GM23338 (cell line): Measurements from ENCODE around the gene VWC2. TPM values are rescaled to one million over a fixed set of nuclear protein-coding genes. Genes with fewer than 3 reads are reported as not detected.

ENCODE experiments used
- ATAC-seq: fragments of 200-7000 bp; cut with Tn5 transposase; 3 replicates; pipeline ENCODE4 v1.9.1; 2020
- DNase-seq: peaks from one replicate; pipeline ENCODE4 v3.0.0-alpha.2; 2015; ENCODE audit warnings: low spot score
- H2AFZ ChIP-seq: fragments of 200-600 bp; sonication (generic); 2 replicates; pipeline ENCODE4 v1.8.0; 2016; ENCODE audit warnings: antibody characterized with exemption, mild to moderate bottlenecking, moderate library complexity
- H3F3A ChIP-seq: fragments of 200-600 bp; sonication (generic); replicated peaks from 2 replicates; pipeline ENCODE4 v1.8.0; 2017; ENCODE audit warnings: antibody characterized with exemption, mixed run types, low read depth
- H3K27ac ChIP-seq: fragments of 200-600 bp; sonication (generic); 2 replicates; pipeline ENCODE4 v1.6.1; 2016; ENCODE audit warnings: low read depth
- H3K27me3 ChIP-seq: fragments of 200-600 bp; sonication (generic); 2 replicates; pipeline ENCODE4 v1.8.0; 2016; ENCODE audit warnings: mild to moderate bottlenecking, mixed run types, moderate library complexity; ENCODE audit not compliant: insufficient read depth
- H3K36me3 ChIP-seq: fragments of 200-600 bp; sonication (generic); 2 replicates; pipeline ENCODE4 v1.8.0; 2016; ENCODE audit warnings: mild to moderate bottlenecking; ENCODE audit not compliant: insufficient read depth
- H3K4me1 ChIP-seq: fragments of 200-600 bp; sonication (generic); 2 replicates; pipeline ENCODE4 v1.8.0; 2016; ENCODE audit warnings: mild to moderate bottlenecking, moderate library complexity; ENCODE audit not compliant: insufficient read depth
- H3K4me2 ChIP-seq: fragments of 200-600 bp; sonication (generic); 2 replicates; pipeline ENCODE4 v1.7.1; 2017; ENCODE audit warnings: mixed run types
- H3K4me3 ChIP-seq: fragments of 200-600 bp; sonication (generic); 2 replicates; pipeline ENCODE4 v1.6.1; 2016; ENCODE audit warnings: mixed run types
- H3K79me2 ChIP-seq: fragments of 200-600 bp; sonication (generic); replicated peaks from 2 replicates; pipeline ENCODE4 v1.8.0; 2017; ENCODE audit warnings: mild to moderate bottlenecking; ENCODE audit not compliant: insufficient read depth
- H3K9me2 ChIP-seq: fragments of 200-600 bp; sonication (generic); 2 replicates; pipeline ENCODE4 v1.8.0; 2017; ENCODE audit not compliant: insufficient read depth
- H4K20me1 ChIP-seq: fragments of 200-600 bp; sonication (generic); replicated peaks from 2 replicates; pipeline ENCODE4 v1.8.0; 2017; ENCODE audit warnings: mild to moderate bottlenecking; ENCODE audit not compliant: insufficient read depth
- H3K27ac Mint-ChIP-seq: 2 replicates; pipeline ENCODE4 v1.8.0; 2020; ENCODE audit warnings: inconsistent platforms, mild to moderate bottlenecking, moderate library complexity, mixed read lengths
- H3K27me3 Mint-ChIP-seq: 3 replicates; pipeline ENCODE4 v1.8.0; 2022; ENCODE audit warnings: low read depth, mild to moderate bottlenecking, moderate library complexity, mixed read lengths, inconsistent platforms; ENCODE audit not compliant: insufficient read depth, poor library complexity
- H3K36me3 Mint-ChIP-seq: 3 replicates; pipeline ENCODE4 v1.8.0; 2021; ENCODE audit warnings: low read depth, mild to moderate bottlenecking, inconsistent platforms, moderate library complexity, mixed read lengths
- H3K4me1 Mint-ChIP-seq: 3 replicates; pipeline ENCODE4 v1.8.0; 2020; ENCODE audit warnings: mild to moderate bottlenecking, inconsistent platforms, mixed read lengths
- H3K4me3 Mint-ChIP-seq: 3 replicates; pipeline ENCODE4 v1.8.0; 2021; ENCODE audit warnings: moderate library complexity, mild to moderate bottlenecking, inconsistent platforms, mixed read lengths
- H3K9me3 Mint-ChIP-seq: 3 replicates; pipeline ENCODE4 v1.8.0; 2020; ENCODE audit warnings: moderate library complexity, mild to moderate bottlenecking, inconsistent platforms, mixed read lengths
- CREB1 ChIP-seq: fragments of 250-450 bp; sonication (Bioruptor Pico); IDR thresholded peaks from 2 replicates; pipeline ENCODE4 v1.5.0; 2020; ENCODE audit warnings: low read depth, mild to moderate bottlenecking, moderate library complexity
- CTCF ChIP-seq, 2 experiments: fragments of 200-600 bp in 1 of 2; sonication (generic) in 1 of 2; conservative IDR thresholded peaks; 2 replicates each; pipeline versions ENCODE4 v1.5.1 to v1.6.1; 2016 to 2017; ENCODE audit warnings: antibody characterized with exemption in 2 of 2, low read depth in 2 of 2, mild to moderate bottlenecking in 2 of 2, moderate library complexity in 1 of 2
- ETS1 ChIP-seq: IDR thresholded peaks from 2 replicates; pipeline ENCODE4 v1.6.1; 2016; ENCODE audit warnings: antibody characterized with exemption
- EZH2 ChIP-seq: fragments of 200-600 bp; sonication (generic); IDR thresholded peaks from one replicate; pipeline ENCODE4 v1.8.0; 2017; ENCODE audit warnings: antibody characterized with exemption, mild to moderate bottlenecking, low read depth; ENCODE audit not compliant: unreplicated experiment
- EZH2phosphoT487 ChIP-seq: fragments of 200-600 bp; sonication (generic); IDR thresholded peaks from one replicate; pipeline ENCODE4 v1.8.1; 2018; ENCODE audit warnings: antibody characterized with exemption; ENCODE audit not compliant: unreplicated experiment
- JUNB ChIP-seq: IDR thresholded peaks from one replicate; pipeline ENCODE4 v1.6.1; 2016; ENCODE audit warnings: antibody characterized with exemption; ENCODE audit not compliant: unreplicated experiment
- NANOG ChIP-seq: IDR thresholded peaks from 2 replicates; pipeline ENCODE4 v1.6.1; 2016; ENCODE audit warnings: antibody characterized with exemption, borderline replicate concordance
- POLR2AphosphoS5 ChIP-seq: IDR thresholded peaks from 2 replicates; pipeline ENCODE4 v1.6.1; 2016; ENCODE audit warnings: antibody characterized with exemption, low read depth
- REST ChIP-seq: IDR thresholded peaks from one replicate; pipeline ENCODE4 v1.6.1; 2018; ENCODE audit warnings: antibody characterized with exemption; ENCODE audit not compliant: unreplicated experiment
- STAT1 ChIP-seq: IDR thresholded peaks from one replicate; pipeline ENCODE4 v1.6.1; 2016; ENCODE audit warnings: antibody characterized with exemption; ENCODE audit not compliant: unreplicated experiment
- ZNF114 ChIP-seq: fragments of 250-450 bp; sonication (Bioruptor Pico); IDR thresholded peaks from 2 replicates; pipeline ENCODE4 v1.5.0; 2020; ENCODE audit warnings: mild to moderate bottlenecking, moderate library complexity
- ZNF331 ChIP-seq: fragments of 250-450 bp; sonication (Bioruptor Pico); IDR thresholded peaks from 2 replicates; pipeline ENCODE4 v1.5.0; 2020; ENCODE audit warnings: low read depth, mild to moderate bottlenecking, moderate library complexity
- ZNF462 ChIP-seq: fragments of 250-450 bp; sonication (Bioruptor Pico); IDR thresholded peaks from 2 replicates; pipeline ENCODE4 v1.5.0; 2020; ENCODE audit warnings: mild to moderate bottlenecking, moderate library complexity
- polyA plus RNA-seq: library from polyadenylated mRNA; unstranded; fragments of >200 nt; fragmentation: Nextera tagmentation; extraction: Ambion mirVana; gene quantifications from 2 replicates; pipeline ENCODE4 v1.2.1, GENCODE V29; 2016
- total RNA-seq: library from RNA; depleted of rRNA; stranded (reverse); fragments of >200 nt; shearing (Covaris generic); gene quantifications from 2 replicates; pipeline ENCODE4 v1.2.3, GENCODE V29; 2014

Gene VWC2
- total and polyA plus RNA-seq, 2 experiments from 2014 or later, result 0.15 to 0.45 TPM

GRCh38 chr7:49845626-49846025 is 72.2 kb downstream of the VWC2 start:
- no peaks in the 10 kb centered on the region for H3K36me3 Mint-ChIP-seq
- Histone ChIP-seq H3K27ac (no peak overlapping the region), H3K4me3 (no peak overlapping the region), H3F3A (no peaks in the 10 kb centered on the region), H3K9me2 (no peaks in the 10 kb centered on the region), H3K4me1 (no peaks in the 10 kb centered on the region), H3K79me2 (no peaks in the 10 kb centered on the region), H4K20me1 (no peaks in the 10 kb centered on the region), H3K36me3 (no peaks in the 10 kb centered on the region), H3K4me2 (no peak overlapping the region), H3K27me3 (no peaks in the 10 kb centered on the region), H2AFZ (no peak overlapping the region)
- no peak overlapping the region for H3K4me3 Mint-ChIP-seq
- TF ChIP-seq ZNF462 (CRISPR knock-in tag) (no peak), ETS1 (no peak), JUNB (no peak), ZNF331 (CRISPR knock-in tag) (no peak), CREB1 (no peak), REST (no peak), EZH2phosphoT487 (no peak), CTCF (conservative IDR thresholded peaks at IDR 0.05; ENCODE audit: low read depth in 2 of 2) (no peak), STAT1 (no peak), ZNF114 (CRISPR knock-in tag) (no peak), NANOG (no peak), EZH2 (no peak), POLR2AphosphoS5 (no peak)
- H3K27ac Mint-ChIP-seq, result no peak overlapping the region
- peaks cover 9% of the 10 kb centered on the region; the same call in 2 of the 3 replicates for H3K4me1 Mint-ChIP-seq
- peaks cover 4% of the 10 kb centered on the region for H3K27me3 Mint-ChIP-seq
- no peak for DNase-seq
- no peak for ATAC-seq
- H3K9me3 Mint-ChIP-seq, result no peaks in the 10 kb centered on the region; the same call in 2 of the 3 replicates
